SK-N-SH (cell line): ENCODE data around the gene IQGAP2. TPM values are rescaled to one million over a fixed set of nuclear protein-coding genes. Genes with fewer than 3 reads are reported as not detected.

Experiments used
- CTCF ChIA-PET: fragments of 300-600, 350-600 bp; formaldehyde crosslinking; extraction: SDS; loops from one replicate; lab custom pipeline; 2021; lab: Yijun Ruan, JAX
- POLR2A ChIA-PET: fragments of 350-600 bp; sonication (Branson Sonifier 250); formaldehyde crosslinking; extraction: SDS; loops from one replicate; lab custom pipeline; 2020; ENCODE audit warnings: antibody characterized with exemption, inconsistent platforms; lab: Yijun Ruan, JAX
- DNase-seq: peaks from one replicate; pipeline ENCODE4 v3.0.0; 2012
- H2AFZ ChIP-seq: fragments of 200-600 bp; sonication (generic); 2 replicates; pipeline ENCODE4 v1.8.1; 2016; ENCODE audit warnings: antibody characterized with exemption, mild to moderate bottlenecking, low read depth
- H3F3A ChIP-seq: fragments of 200-600 bp; sonication (generic); replicated peaks from 2 replicates; pipeline ENCODE3; 2016; ENCODE audit warnings: antibody characterized with exemption, mild to moderate bottlenecking; ENCODE audit not compliant: insufficient read depth
- H3K27ac ChIP-seq, 2 experiments: fragments of 200-500 bp in 1 of 2; fragments of 200-600 bp in 1 of 2; sonication (Bioruptor generic) in 1 of 2; sonication (generic), shearing (Covaris generic) in 1 of 2; 2 replicates each; pipeline versions ENCODE4 v1.5.1 to v1.6.1; 2014 to 2016; ENCODE audit warnings: low read depth in 2 of 2, inconsistent platforms in 1 of 2, low read length in 1 of 2, mild to moderate bottlenecking in 1 of 2, mixed read lengths in 1 of 2
- H3K27me3 ChIP-seq: fragments of 200-600 bp; sonication (generic), shearing (Covaris generic); 2 replicates; pipeline ENCODE4 v1.6.1; 2016; ENCODE audit warnings: mixed run types; ENCODE audit not compliant: insufficient read depth
- H3K36me3 ChIP-seq, 2 experiments: fragments of 200-500 bp in 1 of 2; fragments of 200-600 bp in 1 of 2; sonication (Bioruptor generic) in 1 of 2; sonication (generic) in 1 of 2; replicated peaks in 1 of 2; 2 replicates each; pipeline versions ENCODE3 to v1.5.1; 2014 to 2016; ENCODE audit warnings: low read length in 1 of 2, mild to moderate bottlenecking in 1 of 2; ENCODE audit not compliant: insufficient read depth in 2 of 2, control insufficient read depth in 1 of 2
- H3K4me1 ChIP-seq, 2 experiments: fragments of 200-500 bp in 1 of 2; fragments of 200-600 bp in 1 of 2; sonication (Bioruptor generic) in 1 of 2; sonication (generic), shearing (Covaris generic) in 1 of 2; 2 replicates each; pipeline versions ENCODE4 v1.5.1 to v1.6.1; 2014 to 2016; ENCODE audit warnings: low read depth in 1 of 2, low read length in 1 of 2, mixed run types in 1 of 2; ENCODE audit not compliant: insufficient read depth in 2 of 2, control insufficient read depth in 1 of 2
- H3K4me2 ChIP-seq: fragments of 200-600 bp; sonication (generic), shearing (Covaris generic); 2 replicates; pipeline ENCODE4 v1.6.1; 2017; ENCODE audit warnings: mixed run types
- H3K4me3 ChIP-seq, 2 experiments: fragments of 200-500 bp in 1 of 2; fragments of 200-600 bp in 1 of 2; sonication (Bioruptor generic) in 1 of 2; sonication (generic), shearing (Covaris generic) in 1 of 2; 2 replicates each; pipeline versions ENCODE4 v1.5.1 to v1.8.1; 2014 to 2016; ENCODE audit warnings: low read depth in 2 of 2, inconsistent platforms in 1 of 2, low read length in 1 of 2, mild to moderate bottlenecking in 1 of 2, mixed read lengths in 1 of 2, moderate library complexity in 1 of 2
- H3K79me2 ChIP-seq: fragments of 200-600 bp; sonication (generic); 2 replicates; pipeline ENCODE4 v1.8.1; 2017; ENCODE audit warnings: mild to moderate bottlenecking; ENCODE audit not compliant: insufficient read depth
- H3K9ac ChIP-seq: fragments of 200-600 bp; sonication (generic); 2 replicates; pipeline ENCODE4 v1.6.1; 2017; ENCODE audit warnings: mixed run types
- H3K9me2 ChIP-seq: fragments of 200-600 bp; sonication (generic); 2 replicates; pipeline ENCODE4 v1.6.1; 2017; ENCODE audit warnings: mixed run types
- H3K9me3 ChIP-seq: fragments of 200-600 bp; sonication (generic); 2 replicates; pipeline ENCODE4 v1.6.1; 2017; ENCODE audit warnings: mixed run types, mild to moderate bottlenecking, moderate library complexity
- H4K20me1 ChIP-seq: fragments of 200-600 bp; sonication (generic); 2 replicates; pipeline ENCODE4 v1.6.1; 2017; ENCODE audit warnings: mild to moderate bottlenecking, mixed run types; ENCODE audit not compliant: insufficient read depth
- ELF1 ChIP-seq: IDR thresholded peaks from 2 replicates; pipeline ENCODE4 v1.4.0; 2012
- EP300 ChIP-seq, 2 experiments: IDR thresholded peaks; 2 replicates each; pipeline versions ENCODE4 v1.4.0 to v1.6.1; 2012; ENCODE audit warnings: borderline replicate concordance in 1 of 2, low read depth in 1 of 2, low read length in 1 of 2
- EZH2phosphoT487 ChIP-seq: fragments of 200-600 bp; sonication (generic); IDR thresholded peaks from 2 replicates; pipeline ENCODE4 v1.6.1; 2017; ENCODE audit warnings: low read depth, mixed run types, mild to moderate bottlenecking, antibody characterized with exemption, moderate library complexity, borderline replicate concordance
- FOSL2 ChIP-seq: IDR thresholded peaks from 2 replicates; pipeline ENCODE4 v1.4.0; 2012; ENCODE audit warnings: low read depth, mild to moderate bottlenecking, moderate library complexity, borderline replicate concordance
- FOXJ3 ChIP-seq: sonication (generic); formaldehyde crosslinking; IDR thresholded peaks from 2 replicates; pipeline ENCODE4 v1.5.1; 2020; ENCODE audit warnings: mild to moderate bottlenecking, missing genetic modification reagents
- FOXM1 ChIP-seq: IDR thresholded peaks from 2 replicates; pipeline ENCODE4 v1.4.0; 2012; ENCODE audit warnings: low read depth, mild to moderate bottlenecking
- MXI1 ChIP-seq: IDR thresholded peaks from 2 replicates; pipeline ENCODE4 v1.6.1; 2012; ENCODE audit warnings: mild to moderate bottlenecking, low read depth, low read length, improper control_type of control experiment
- NFIC ChIP-seq: IDR thresholded peaks from 2 replicates; pipeline ENCODE4 v1.4.0; 2012; ENCODE audit warnings: borderline replicate concordance
- NRF1 ChIP-seq: IDR thresholded peaks from 2 replicates; pipeline ENCODE4 v1.6.1; 2012; ENCODE audit warnings: low read depth, mild to moderate bottlenecking, low read length
- POLR2AphosphoS5 ChIP-seq: IDR thresholded peaks from 2 replicates; pipeline ENCODE4 v1.6.1; 2012; ENCODE audit warnings: low read depth, low read length
- RCOR1 ChIP-seq: fragments of 150-350 bp; IDR thresholded peaks from 2 replicates; pipeline ENCODE4 v1.6.1; 2017; ENCODE audit warnings: antibody characterized with exemption, low read length
- RXRA ChIP-seq: IDR thresholded peaks from 2 replicates; pipeline ENCODE4 v1.4.0; 2012; ENCODE audit warnings: low read depth, mild to moderate bottlenecking, borderline replicate concordance
- TAF1 ChIP-seq: IDR thresholded peaks from 2 replicates; pipeline ENCODE4 v1.6.1; 2012; ENCODE audit warnings: low read depth, mild to moderate bottlenecking, low read length, moderate library complexity, borderline replicate concordance
- TCF12 ChIP-seq: IDR thresholded peaks from 2 replicates; pipeline ENCODE4 v1.4.0; 2012
- YY1 ChIP-seq: IDR thresholded peaks from 2 replicates; pipeline ENCODE4 v1.4.0; 2012; ENCODE audit warnings: low read depth, mild to moderate bottlenecking
- WGBS: methylation state at CpG from one replicate; pipeline ENCODE4 v1.1.6; 2017; ENCODE audit warnings: low lambda C conversion rate; 5-methylcytosine and 5-hydroxymethylcytosine counted together
- polyA plus RNA-seq, 3 experiments: library from polyadenylated mRNA; depleted of rRNA; stranded (reverse); fragments of >200 nt; gene quantifications; 2 replicates each; pipeline ENCODE4 v1.2.3, GENCODE V29; 2012
- small RNA-seq, 7 experiments: library from RNA; depleted of rRNA; stranded (forward); fragments of <200 nt; gene quantifications; one replicate each; pipeline ENCODE3, GENCODE V24; 2012
- TF ChIP-seq, protein P1 (sequence below): fragments of 150-350 bp; IDR thresholded peaks from 2 replicates; pipeline ENCODE4 v1.6.1; 2016; ENCODE audit warnings: mild to moderate bottlenecking, low read depth, low read length
- TF ChIP-seq, protein P2 (sequence below): fragments of 200-600 bp; sonication (generic); IDR thresholded peaks from 2 replicates; pipeline ENCODE4 v1.6.1; 2017; ENCODE audit warnings: antibody characterized with exemption, mild to moderate bottlenecking, moderate library complexity

Gene IQGAP2
- polyA plus RNA-seq, 1 of the 3 experiments (the other 2 are of a cell fraction) = 2.1 TPM

DNA sequence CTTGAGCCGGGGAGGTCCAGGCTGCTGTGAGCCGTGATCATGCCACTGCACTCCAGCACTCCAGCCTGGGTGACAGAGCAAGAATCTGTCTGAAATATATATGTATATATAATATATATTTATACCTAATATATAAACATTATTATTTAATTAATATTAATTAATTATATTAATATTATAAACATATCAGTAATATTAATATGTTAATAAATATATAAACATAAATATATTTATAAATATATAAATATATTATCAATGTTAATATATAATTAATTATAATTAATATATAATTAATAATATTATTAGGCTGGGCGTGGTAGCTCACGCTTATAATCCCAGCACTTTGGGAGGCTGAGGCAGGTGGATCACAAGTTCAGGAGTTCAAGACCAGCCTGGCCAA lies 354.0 kb downstream of the IQGAP2 start:
- no peaks in the 10 kb centered on the region for H3K9me3 ChIP-seq
- H2AFZ ChIP-seq = no peak overlapping the region
- no peaks in the 10 kb centered on the region for H3K79me2 ChIP-seq
- no peaks in the 10 kb centered on the region for H3K9me2 ChIP-seq
- no peak overlapping the region for H3K27ac ChIP-seq
- POLR2A ChIA-PET = no interaction called here
- H3K36me3 ChIP-seq = no peaks in the 10 kb centered on the region
- no peaks in the 10 kb centered on the region for H3K27me3 ChIP-seq
- no peak overlapping the region for H3K9ac ChIP-seq
- DNase-seq = no peak
- no peak for TF ChIP-seq ELF1
- no peak for TF ChIP-seq TCF12
- no peak for TF ChIP-seq TAF1
- no peak for TF ChIP-seq FOXJ3 (CRISPR knock-in tag)
- no peak for TF ChIP-seq EP300 (IDR thresholded peaks at IDR 0.05; ENCODE audit: borderline replicate concordance in 1 of 2, low read depth in 1 of 2, low read length in 1 of 2)
- no peak for TF ChIP-seq POLR2AphosphoS5
- TF ChIP-seq, protein P1, sequence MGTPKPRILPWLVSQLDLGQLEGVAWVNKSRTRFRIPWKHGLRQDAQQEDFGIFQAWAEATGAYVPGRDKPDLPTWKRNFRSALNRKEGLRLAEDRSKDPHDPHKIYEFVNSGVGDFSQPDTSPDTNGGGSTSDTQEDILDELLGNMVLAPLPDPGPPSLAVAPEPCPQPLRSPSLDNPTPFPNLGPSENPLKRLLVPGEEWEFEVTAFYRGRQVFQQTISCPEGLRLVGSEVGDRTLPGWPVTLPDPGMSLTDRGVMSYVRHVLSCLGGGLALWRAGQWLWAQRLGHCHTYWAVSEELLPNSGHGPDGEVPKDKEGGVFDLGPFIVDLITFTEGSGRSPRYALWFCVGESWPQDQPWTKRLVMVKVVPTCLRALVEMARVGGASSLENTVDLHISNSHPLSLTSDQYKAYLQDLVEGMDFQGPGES = no peak
- TF ChIP-seq RXRA = no peak
- TF ChIP-seq NRF1 = no peak
- TF ChIP-seq FOSL2 = no peak
- no peak for TF ChIP-seq RCOR1
- no peak for TF ChIP-seq YY1
- TF ChIP-seq EZH2phosphoT487 = no peak
- TF ChIP-seq, protein P2, sequence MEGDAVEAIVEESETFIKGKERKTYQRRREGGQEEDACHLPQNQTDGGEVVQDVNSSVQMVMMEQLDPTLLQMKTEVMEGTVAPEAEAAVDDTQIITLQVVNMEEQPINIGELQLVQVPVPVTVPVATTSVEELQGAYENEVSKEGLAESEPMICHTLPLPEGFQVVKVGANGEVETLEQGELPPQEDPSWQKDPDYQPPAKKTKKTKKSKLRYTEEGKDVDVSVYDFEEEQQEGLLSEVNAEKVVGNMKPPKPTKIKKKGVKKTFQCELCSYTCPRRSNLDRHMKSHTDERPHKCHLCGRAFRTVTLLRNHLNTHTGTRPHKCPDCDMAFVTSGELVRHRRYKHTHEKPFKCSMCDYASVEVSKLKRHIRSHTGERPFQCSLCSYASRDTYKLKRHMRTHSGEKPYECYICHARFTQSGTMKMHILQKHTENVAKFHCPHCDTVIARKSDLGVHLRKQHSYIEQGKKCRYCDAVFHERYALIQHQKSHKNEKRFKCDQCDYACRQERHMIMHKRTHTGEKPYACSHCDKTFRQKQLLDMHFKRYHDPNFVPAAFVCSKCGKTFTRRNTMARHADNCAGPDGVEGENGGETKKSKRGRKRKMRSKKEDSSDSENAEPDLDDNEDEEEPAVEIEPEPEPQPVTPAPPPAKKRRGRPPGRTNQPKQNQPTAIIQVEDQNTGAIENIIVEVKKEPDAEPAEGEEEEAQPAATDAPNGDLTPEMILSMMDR = no peak
- TF ChIP-seq FOXM1 = no peak
- TF ChIP-seq NFIC = no peak
- TF ChIP-seq MXI1 = no peak
- 88% methylated on average over 4 of the region's 4 CpGs for WGBS
- no peaks in the 10 kb centered on the region for H3K4me1 ChIP-seq
- CTCF ChIA-PET = no interaction called here
- no peak overlapping the region for H3K4me2 ChIP-seq
- no peaks in the 10 kb centered on the region for H3F3A ChIP-seq
- no peaks in the 10 kb centered on the region for H4K20me1 ChIP-seq
- H3K4me3 ChIP-seq = no peak overlapping the region

Small RNA genes lying within 50 kb of the gene (small RNA-seq; reads per million reads assigned to genes)
- gene RF02154 = 0 reads per million in 7 experiments
- gene RF02155 = 0 reads per million in 7 experiments

Other genes starting within 250 kb of the IQGAP2 start
- gene F2RL2, start 220.1 kb downstream of the IQGAP2 start, polyA plus RNA-seq (2012; rRNA removed) = 29.4 and 51.0 TPM in 2 replicates